GM19372 (cell line): Measurements from ENCODE around the gene GALNT17.

Experiments used
- ATAC-seq: cut with Tn5 transposase; IDR thresholded peaks from one replicate; pipeline ENCODE4 v1.9.1; 2021; ENCODE audit warnings: mild to moderate bottlenecking, low read depth, moderate library complexity; ENCODE audit not compliant: unreplicated experiment

GALNT17 gene

DNA sequence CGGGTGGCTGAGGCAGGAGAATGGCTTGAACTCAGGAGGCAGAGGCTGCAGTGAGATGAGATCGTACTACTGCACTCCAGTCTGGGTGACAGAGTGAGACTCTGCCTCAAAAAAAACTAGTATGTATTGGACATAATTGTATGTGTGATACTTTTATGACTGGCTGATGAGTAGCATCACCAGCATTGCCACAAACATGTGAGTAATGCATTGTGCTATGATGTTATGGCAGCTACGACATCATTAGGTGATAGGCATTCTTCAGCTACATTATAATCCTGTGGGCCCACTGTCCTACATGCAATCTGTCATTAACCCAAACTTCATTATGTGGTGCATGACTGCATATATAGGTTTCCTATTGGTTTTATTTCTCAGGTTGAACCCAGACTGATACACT lies 352.4 kb downstream of the GALNT17 start:
- ATAC-seq = no peak

DNA sequence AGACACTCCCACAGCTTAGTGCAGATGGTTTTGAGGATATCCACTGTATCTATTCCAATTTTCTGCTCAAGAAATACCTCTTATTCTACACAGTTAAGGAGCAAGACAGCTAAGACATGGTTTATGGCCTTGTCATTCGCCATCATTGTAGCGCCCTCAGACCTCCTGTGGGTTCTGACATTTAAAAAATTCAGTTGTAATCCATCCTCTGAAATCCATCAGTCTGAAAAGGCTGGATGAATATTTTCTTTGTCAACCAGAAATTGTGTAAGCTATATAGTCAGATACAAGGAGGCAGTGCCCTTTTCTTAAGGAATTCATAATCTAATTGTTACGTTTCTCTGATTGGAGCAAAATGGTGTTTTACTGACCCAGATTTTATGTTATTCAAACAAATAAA lies 353.6 kb downstream of the GALNT17 start:
- no peak for ATAC-seq

DNA sequence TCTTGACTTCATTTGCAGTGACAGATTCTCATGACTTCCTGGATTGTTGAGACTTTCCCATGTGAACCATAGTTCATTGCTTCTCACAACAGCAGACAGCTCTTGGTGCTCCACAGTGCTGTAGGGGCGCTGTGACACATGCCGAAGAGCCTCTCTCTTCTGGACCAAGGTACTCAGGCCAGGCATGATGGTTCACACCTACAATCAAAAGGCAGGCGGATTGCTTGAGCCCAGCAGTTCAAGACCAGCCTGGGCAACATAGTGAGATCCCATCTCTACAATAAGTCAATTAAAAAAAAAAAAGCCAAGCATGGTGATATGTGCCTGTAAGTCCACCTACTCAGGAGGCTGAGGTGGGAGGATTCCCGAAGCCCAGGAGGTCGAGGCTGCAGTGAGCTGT lies 354.5 kb downstream of the GALNT17 start:
- ATAC-seq = no peak

- no peak for ATAC-seq
These were observed 355.1 kb downstream of the GALNT17 start for GRCh38 chr7:71486856-71487628.

DNA sequence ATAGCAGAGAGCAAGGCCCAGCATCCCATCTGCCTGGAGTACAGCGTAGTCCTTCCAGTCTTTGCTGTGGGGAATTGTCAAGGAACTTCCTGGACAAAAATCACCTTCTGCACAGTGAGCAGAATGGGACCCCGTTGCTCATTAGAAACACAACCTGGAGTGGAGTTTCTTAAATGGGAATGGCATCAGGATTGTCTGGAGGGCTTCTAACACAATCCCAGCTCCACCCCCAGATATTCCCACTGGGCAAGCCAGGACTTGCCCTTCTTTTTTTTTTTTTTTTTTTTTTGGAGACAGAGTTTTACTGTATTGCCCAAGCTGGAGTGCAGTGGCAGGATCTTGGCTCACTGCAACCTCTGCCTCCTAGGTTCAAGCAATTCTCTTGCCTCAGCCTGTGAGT lies 356.4 kb downstream of the GALNT17 start:
- ATAC-seq = no peak

- no peak for ATAC-seq
These were observed 359.4 kb downstream of the GALNT17 start for GRCh38 chr7:71491336-71491735.

DNA sequence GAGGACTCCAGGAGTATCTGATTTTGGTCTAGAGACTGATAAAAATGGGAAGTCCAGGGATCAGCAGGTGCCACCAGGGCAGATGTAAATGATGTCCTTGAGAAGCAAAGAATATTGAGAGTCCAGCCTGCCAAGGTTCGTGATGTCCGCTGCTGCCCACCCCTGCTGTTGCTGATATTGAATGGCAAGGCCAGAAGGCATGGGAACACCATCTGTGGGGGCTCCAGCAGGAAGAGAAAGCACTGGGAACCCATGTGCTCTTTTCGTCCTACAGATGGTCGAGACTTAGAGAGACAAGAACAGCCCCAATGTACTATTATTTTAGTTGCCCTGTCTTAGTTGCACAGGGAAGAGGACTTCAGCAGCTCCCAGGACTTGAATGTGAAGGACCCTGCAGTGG lies 363.9 kb downstream of the GALNT17 start:
- ATAC-seq = no peak

GRCh38 chr7:71497256-71497946 lies 365.5 kb downstream of the GALNT17 start:
- ATAC-seq = no peak

- ATAC-seq = no peak
These were observed 366.4 kb downstream of the GALNT17 start for GRCh38 chr7:71498381-71498780.

- ATAC-seq = no peak
These were observed 372.9 kb downstream of the GALNT17 start for GRCh38 chr7:71504697-71505441.

DNA sequence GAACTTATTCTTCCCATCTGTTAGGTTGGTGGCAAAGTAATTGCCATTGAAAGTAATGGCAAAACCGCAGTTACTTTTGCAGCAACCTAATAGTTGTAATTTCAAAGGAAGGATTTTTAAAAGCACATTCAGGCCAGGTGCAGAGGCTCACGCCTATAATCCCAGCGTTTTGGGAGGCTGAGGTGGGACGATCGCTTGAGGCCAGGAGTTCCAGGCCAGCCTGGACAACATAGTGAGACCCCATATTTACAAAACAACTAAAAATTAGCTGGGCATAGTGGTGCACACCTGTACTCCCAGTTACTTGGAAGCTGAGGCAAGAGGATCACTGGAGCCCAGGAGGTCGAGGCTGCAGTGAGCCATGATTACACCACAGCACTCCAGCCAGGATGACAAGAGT lies 374.9 kb downstream of the GALNT17 start:
- no peak for ATAC-seq

- no peak for ATAC-seq
These were observed 376.0 kb downstream of the GALNT17 start for GRCh38 chr7:71507680-71508602.

DNA sequence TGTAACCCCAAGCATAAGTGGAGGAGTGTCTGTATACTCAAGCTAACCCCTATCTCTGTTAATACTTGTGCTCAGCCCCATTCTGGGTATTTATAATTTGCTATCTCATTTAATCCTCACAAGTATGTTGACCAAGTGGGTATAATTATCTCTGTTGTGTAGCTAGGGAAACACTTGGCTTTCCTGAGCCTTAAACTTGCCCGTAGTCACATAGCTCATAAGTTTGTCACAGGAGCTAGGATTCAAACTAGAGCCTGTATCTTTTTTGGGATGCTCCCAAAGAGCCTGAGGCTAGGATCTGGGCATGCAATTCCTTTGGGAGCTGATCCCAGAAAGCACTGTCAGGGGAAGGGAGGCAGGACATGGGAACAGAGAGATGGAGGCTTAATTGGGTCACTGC lies 377.4 kb downstream of the GALNT17 start:
- ATAC-seq = no peak

- ATAC-seq = no peak
These were observed 379.4 kb downstream of the GALNT17 start for GRCh38 chr7:71511361-71511807.

DNA sequence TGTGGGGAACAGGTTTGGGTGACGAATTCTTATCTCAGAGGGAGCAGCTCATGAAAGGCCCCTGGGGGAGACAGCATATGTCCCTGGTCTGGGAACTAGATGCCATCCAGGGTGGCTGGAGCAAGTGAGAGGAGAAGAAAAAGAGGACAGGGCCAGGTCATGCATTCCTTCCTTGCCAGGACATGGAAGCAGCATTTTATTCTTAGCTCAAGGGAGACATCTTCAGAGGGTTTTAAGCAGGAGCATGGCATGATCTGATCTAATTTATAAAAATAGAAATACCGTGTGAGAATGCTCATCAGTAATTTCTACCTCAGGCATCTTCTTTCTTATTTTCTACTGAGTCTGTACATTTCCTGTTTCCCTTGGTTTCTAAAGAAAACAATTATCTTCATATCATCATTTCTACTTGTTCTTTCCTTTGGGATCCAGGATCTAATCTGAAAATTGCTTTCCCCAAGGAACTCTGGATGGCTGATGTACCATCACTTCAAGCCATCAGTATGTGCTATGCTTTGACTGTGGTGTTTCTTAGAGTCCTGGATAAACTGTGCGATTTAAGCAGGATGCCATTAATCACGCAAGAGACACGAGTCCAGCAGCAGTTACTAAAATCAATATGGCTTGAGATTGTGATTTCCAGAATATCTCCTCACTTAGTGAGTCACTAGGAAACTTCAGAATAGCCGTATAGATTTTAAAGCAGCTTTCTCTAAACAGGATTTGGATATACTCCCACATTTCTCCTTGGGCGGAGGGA lies 386.2 kb downstream of the GALNT17 start:
- no peak for ATAC-seq

GRCh38 chr7:71518880-71519279 lies 386.9 kb downstream of the GALNT17 start:
- no peak for ATAC-seq

- ATAC-seq = no peak
These were observed 389.6 kb downstream of the GALNT17 start for GRCh38 chr7:71521506-71521905.

GRCh38 chr7:71526106-71526505 lies 394.2 kb downstream of the GALNT17 start:
- ATAC-seq = no peak

DNA sequence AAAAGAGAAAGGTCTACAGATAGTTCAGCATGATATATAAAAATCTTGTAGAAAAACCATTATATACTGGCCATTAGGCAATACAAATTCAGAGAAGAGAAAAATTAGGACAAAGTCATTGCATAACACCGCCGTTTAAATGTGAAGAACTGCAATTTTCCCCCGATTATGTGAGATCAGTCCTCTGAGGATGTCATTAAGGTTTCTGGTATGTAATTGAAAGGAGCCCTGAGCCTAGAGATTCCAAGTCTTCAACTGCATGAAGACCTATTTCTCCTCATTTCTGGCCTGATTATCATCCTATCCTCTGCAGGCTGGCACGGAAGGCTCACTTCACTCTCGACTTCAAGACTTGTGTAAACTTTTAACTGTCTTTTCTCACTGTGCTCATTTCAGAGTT lies 395.3 kb downstream of the GALNT17 start:
- no peak for ATAC-seq

GRCh38 chr7:71535616-71536015 lies 403.7 kb downstream of the GALNT17 start:
- ATAC-seq = no peak
